NCI-H2171 (cell line): ENCODE data around the gene PNPO.
A peak's percentile ranks its signal among the peaks of the same experiment; 100 is the strongest.

Experiments used
- DNase-seq: peaks from one replicate; lab custom pipeline; 2025; lab: John Stamatoyannopoulos, UW

The PNPO gene

GRCh38 chr17:47949946-47950345 lies 8.6 kb downstream of the PNPO start:
- DNase-seq: no peak

GRCh38 chr17:47950448-47950847 lies 9.1 kb downstream of the PNPO start:
- DNase-seq: no peak

- no peak for DNase-seq
Observed at GRCh38 chr17:47952171-47953021, 11.0 kb downstream of the PNPO start.

- no peak for DNase-seq
Observed at GRCh38 chr17:47953909-47954308, 12.5 kb downstream of the PNPO start.

- DNase-seq: no peak
Observed at GRCh38 chr17:47955497-47956461, 14.4 kb downstream of the PNPO start.

GRCh38 chr17:47956791-47957590 lies 15.6 kb downstream of the PNPO start:
- no peak for DNase-seq

GRCh38 chr17:47957591-47958490 lies 16.5 kb downstream of the PNPO start, which contains the start of gene PRR15L:
PRR15L (minus strand) TSS chr17:47957883; CDS start chr17:47953234, 4,649 bp downstream.
- DNase-seq: peak; percentile 87

GRCh38 chr17:47959825-47960655 lies 18.7 kb downstream of the PNPO start:
- peak; percentile 6 for DNase-seq

GRCh38 chr17:47961406-47961805 lies 20.0 kb downstream of the PNPO start:
- DNase-seq: no peak

- no peak for DNase-seq
Observed at GRCh38 chr17:47962901-47963300, 21.5 kb downstream of the PNPO start.

- DNase-seq: no peak
Observed at GRCh38 chr17:47964856-47965255, 23.5 kb downstream of the PNPO start.

GRCh38 chr17:47966079-47966519 lies 24.7 kb downstream of the PNPO start:
- DNase-seq: no peak

GRCh38 chr17:47967607-47968252 lies 26.4 kb downstream of the PNPO start:
- no peak for DNase-seq

- DNase-seq: no peak
Observed at GRCh38 chr17:47968836-47969235, 27.5 kb downstream of the PNPO start.

- no peak for DNase-seq
Observed at GRCh38 chr17:47969930-47970724, 28.8 kb downstream of the PNPO start.

GRCh38 chr17:47970725-47971499 lies 29.5 kb downstream of the PNPO start, which contains the start of gene CDK5RAP3:
CDK5RAP3 (plus strand) TSS chr17:47971113; CDS start chr17:47971147, 34 bp downstream.
- DNase-seq: peak; percentile 99

GRCh38 chr17:47973541-47973940 lies 32.2 kb downstream of the PNPO start:
- no peak for DNase-seq
